Activated naive CD4-positive, alpha-beta T cell treated with Interleukin-2 at 50 U/mL for 16 hours (primary cell): Measurements from ENCODE around the gene LDAH.

Experiments
- DNase-seq: peaks from one replicate; pipeline ENCODE4 v3.0.0-alpha.2; 2020

Gene LDAH

DNA sequence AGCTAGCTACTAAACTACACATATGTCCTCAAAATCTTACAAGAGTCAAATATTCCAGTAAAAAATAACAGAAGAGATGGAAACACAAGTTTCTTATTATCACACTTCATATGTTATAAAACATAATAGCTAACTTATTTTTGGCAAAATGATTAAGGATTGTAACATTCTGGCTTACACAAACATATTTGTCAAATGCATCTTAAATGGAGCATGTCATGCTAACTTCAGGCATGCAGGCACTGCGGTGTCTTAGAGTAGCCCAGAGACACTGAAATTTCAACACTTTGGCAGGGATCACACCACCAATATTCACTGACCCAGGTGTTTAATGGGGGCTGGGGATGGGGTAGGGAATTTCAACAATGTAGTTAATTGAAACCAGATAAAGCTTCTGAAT, 51.6 kb downstream of the LDAH start:
- DNase-seq = no peak

DNA sequence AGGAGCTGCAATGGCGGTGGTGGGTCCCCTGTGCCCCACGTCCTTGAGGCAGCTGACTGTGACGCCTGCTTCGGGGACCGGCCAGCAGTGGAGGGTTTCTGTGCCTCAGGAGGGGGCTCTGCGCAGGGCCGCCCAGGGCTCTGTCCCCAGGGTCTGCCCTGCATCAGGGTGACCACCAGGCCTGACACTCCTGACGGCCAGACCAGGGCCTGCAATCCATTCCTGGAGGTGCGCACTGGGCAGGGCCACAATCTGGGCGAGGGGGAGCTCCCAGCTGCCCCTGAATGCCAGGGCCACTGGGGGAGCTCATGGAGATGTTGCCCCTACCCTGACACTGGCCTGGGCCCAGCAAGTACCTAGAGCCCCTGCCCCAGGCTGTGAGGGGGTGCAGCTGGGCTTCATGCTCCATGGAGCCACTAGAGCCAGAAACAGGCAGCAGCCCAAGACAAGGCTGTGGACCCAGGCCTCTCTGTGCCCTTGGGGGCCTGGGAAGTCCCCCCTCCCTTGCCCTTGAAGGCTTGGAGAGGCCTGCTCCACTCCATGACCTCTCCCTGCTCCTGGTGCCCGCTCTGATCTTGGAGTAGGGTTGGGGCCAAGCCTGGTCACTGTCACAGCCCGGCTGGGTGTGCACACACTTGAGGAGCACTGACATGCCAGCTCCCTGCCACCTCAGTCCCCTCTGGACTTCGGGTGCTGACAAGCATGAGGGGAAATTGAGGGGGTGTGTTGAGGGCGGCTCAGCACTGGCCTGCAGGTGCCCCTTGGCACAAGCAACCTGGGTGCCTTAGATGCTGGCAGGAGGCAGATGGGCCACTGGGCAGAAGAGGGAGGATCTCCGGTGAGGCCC, 55.9 kb downstream of the LDAH start:
- no peak for DNase-seq

DNA sequence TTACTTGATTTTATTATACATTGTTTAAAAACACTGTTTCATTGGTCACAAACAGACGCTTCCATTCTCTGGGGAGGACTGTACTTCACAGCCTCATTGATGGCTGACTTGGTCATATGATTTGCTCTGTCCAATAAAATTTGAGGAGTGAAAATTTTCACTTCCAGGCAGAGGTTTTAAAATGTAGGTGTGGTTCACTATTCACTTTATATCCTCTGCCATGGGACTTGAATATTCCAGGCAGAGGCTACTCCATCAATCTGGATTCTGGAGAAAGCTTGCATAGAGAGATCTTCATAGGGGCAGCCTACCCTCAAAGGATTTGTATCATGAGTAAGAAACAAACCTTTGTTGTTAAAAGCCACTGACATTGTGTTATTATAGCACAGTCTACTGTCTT, 56.7 kb downstream of the LDAH start:
- no peak for DNase-seq

DNA sequence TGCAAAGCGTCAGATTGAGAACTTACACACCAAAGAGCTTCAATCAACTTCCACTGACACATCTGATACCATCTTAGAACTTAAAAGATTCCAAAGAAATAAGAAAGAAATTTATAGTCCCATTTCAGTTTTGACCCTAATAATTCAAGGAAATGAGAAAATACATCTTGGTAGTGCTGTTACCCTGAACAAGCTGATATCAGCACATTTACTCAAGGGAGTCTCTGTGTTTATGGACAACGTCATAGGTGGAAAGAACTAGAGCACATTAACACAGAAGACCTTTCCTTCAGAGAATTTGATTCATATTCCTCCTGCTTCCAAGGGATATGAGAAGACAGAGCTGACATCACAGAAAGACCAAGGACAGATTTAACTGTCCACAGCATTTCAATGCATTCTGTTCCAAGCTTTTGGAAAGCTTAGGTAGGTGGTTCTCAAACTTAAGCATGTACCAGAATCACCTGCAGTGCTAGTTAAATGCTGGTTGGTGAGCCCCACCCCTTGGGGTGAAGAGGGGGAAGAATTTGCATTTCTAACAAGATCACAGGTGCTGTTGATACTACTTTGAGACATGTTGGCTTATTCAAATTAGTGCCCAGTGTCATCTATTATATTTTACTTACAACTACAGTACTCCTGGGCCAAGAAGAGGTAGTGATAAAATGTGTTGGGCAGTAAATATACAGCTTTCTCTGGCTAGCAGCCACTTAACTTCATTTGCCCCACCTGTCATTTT, 59.8 kb downstream of the LDAH start:
- DNase-seq = no peak

DNA sequence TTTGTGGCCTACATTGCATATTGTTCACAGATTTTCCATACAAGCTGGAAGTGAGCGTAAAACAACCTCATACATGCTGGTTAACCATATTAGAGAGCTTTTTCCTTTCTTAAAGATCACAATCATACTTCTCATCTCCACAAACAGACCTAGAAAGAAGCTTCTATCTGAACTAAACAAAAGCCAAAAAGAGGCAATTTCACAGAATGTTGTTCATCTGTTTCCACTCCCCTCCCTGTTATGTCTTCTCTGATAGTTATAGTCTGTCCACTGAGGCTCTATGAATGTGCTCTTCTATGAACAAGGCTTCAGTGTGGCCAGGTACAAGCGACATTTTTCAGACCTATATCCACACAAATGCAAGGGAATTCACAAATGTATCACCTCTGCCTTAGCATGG, 63.4 kb downstream of the LDAH start:
- DNase-seq = no peak

DNA sequence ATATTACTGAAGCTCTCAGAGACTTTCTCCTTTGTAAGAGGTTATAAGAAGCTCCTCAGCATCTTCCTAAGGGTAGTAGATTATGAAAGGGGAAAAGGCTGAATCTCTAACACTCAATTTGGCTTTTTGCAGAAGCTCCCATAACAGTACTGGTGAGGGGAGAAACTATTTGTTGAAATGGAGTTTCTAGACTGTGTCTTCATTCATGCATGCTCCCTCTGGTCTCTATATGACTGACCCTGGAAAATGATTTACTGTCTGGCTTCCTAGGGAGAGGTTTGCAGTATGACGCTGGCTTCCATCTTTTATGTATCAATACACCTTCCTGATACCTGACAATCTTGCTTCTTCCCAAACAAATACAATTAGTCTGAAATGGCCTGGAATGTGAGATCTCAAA, 63.9 kb downstream of the LDAH start:
- DNase-seq = no peak

DNA sequence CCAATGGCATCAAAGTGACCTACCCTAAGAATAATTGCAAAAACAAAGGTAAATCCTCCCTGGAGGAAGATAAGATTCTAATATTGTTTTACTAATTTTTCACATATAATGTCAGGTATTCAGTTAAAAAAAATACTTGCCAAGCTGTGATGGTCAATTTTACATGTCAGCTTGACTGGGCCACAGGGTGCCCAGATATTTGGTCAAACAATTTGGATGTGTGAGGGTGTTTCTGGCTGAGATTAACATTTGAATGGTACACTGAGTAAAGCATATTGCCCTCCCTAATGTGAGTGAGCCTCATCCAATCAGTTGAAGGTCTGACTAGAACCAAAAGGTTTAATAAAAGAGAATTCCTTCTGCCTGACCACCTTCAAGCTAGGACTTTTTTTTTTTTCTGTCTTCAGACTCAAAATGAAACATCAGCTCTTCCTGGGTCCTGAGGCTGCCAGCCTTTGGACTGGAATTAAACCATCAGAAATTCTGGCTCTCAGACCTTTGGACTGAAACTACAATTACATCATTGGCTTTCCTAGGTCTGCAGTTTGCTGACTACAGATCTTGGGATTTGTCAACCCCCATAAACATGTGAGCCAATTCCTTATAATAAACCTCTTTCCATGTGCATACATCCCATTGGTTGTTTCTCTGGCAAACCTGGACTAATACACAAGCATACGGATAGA, 65.4 kb downstream of the LDAH start:
- DNase-seq = no peak

DNA sequence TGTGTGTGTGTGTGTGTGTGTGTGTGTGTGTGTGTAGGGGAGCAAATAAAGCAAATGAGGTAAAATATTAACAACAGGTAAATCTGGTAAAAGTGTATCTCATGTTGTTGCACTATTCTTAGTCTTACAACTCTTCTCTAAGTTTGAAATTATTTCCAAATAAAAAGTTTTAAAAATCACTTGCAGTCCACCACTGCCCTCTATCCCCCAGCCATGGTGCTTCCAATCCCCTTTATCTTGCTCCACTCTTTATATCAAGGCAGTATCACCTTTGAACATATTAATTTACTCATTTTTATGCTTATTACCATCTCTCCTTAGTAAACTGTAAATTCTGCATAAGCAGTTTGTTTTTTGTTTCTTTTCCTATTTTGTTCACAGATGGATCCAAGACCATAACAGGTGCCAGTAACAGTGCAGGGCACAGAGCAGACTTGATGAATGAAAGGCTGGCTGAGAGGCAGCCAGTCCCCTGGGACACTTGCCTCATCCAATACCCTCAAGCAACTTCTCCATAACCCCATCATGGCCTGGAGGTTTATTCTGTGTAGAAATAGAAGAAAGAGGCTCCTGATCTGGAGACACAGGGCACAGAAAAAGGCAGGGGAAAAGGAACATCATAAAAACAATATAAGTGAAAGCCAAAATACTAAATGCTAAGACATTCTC, 67.6 kb downstream of the LDAH start:
- no peak for DNase-seq

DNA sequence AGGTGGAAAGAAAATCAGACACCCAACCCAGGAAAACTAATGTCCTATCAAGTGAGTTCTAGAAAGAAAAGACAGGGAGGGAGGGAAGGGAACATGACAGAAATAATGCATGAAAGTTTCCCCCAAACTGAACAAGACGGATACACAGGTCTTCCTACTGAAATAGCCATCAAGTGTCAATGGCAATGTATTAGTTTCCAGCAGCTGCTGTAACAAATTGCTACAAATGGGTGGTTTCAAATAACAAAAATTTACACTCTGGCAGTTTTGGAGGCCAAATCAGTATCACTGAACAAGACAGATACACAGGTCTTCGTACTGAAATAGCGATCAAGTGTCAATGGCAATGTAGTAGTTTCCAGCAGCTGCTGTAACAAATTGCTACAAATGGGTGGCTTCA, 70.6 kb downstream of the LDAH start:
- DNase-seq = no peak

DNA sequence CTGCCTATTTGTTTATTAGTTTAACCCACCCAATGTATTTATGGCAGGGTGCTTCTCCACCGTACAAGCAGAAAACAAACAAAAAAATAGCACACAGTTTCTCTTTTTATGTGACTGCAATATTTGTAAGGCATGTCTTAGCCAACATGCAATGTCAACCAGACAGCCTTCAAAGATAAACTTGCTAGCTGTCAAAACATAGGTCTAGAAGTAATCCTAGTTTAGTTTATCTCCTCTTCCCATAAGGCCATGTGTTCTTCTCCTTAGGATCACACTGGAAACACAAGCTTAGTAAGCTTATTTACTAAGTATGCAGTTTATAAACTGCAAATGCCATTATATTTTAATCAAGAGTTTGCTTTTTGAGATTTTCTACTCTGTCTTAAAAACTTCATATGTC, 75.6 kb downstream of the LDAH start:
- no peak for DNase-seq

DNA sequence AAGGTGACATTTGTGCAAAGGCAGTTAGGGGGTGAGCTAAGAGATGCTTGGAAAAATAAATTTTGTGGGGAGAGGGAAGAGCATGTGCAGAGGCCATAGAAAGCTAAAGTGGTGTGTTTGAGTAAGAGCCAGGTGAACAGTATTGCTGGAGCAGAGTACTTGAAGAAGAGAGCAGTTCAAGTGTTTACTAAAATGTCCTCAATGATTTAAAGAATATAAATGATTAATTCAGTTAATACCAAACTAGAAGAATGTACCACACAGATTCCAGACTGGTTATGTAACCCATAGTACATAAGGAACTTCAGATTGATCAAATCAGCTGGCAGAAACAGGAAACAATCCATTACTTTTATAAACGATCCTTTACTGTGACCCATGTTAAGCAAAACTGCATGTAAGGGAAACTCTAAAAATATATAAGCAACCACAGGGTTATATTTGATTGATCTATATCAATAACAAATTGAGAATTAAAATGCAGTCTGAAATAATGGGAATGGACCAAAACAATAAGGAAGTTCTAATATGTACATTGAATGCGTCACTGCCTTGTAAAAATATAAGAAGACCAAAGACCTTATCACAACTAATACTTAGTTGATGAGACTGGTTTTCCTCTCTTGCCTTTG, 76.9 kb downstream of the LDAH start:
- no peak for DNase-seq

DNA sequence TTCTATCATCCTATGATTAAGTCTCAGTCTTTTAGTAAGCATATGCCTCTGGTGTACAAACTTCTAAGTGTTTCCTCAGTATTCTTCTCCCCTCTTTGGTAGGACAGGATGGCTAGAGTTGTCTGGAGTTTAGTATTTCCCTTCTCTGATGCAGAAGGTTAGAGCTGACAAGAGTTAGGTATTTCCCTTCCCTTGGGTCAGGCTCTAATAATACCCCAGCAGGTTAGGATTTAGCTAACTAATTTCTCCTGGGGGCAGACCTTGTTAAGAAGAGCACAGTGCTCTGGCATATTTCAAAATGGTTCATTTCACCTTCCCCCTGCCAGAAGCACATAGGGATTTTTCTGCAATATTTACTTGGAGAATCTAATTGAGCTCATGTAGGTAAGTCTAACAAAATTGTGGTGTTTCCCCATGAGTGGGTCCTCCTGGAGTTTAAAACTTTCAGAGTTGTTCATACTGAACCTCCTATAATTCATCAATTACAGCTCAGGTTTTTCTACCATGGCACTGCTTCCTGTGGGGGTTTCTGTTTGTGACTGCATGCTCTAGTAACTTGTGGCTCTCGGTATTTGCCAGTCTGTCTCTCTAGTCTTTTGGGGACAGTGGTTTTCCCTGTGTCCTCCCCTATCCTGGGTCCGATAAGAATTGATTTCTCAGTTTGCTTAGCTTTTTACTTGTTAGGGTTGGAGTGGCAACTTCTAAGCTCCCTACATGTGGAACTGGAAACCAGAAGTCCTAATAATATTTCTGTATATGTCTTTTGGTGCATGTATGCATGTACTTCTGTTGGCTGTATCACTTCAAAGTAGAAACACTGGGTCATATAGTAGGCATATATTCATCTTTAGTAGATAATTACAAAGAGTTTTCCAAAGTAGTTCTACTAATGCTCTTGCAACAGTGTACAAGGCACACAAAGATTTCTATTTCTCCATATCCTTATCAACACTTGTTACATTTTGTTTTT, 78.2 kb downstream of the LDAH start:
- no peak for DNase-seq

DNA sequence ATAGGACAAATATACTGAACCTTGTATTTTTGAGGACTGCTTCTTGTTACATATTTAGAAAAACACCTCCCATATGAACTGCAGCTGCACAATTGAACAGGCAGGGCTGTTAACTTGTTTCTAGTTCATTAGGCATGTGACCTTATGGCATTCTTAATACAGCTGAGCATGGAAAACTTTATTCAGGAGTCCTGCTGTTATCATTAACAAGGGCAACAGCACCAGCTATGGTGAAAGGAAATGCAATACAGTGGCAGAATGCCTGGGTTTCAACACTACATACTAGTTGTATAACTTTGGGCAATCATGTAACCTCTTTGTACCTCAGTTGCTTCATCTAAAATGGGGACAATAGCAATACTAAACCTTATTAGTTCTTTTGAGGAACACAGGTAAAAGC, 84.1 kb downstream of the LDAH start:
- no peak for DNase-seq

DNA sequence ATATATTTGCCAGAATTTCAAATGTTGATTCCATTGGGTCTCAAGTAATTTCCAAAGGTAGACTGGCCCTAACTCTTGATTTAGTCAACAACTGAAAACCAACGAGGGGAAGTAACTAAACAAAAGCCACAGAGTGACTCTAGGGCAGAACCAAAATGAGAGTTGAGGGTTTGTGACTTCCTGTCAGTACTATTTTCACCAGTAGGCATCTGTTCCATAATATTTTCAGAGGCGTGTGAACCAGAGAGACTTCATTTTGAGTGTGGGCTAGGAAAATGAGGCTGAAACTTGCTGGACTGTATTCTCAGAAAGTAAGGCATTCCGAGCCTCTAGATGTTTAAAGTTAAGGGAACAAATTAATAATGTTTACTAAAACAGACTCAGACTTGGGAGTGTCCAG, 85.4 kb downstream of the LDAH start:
- no peak for DNase-seq

DNA sequence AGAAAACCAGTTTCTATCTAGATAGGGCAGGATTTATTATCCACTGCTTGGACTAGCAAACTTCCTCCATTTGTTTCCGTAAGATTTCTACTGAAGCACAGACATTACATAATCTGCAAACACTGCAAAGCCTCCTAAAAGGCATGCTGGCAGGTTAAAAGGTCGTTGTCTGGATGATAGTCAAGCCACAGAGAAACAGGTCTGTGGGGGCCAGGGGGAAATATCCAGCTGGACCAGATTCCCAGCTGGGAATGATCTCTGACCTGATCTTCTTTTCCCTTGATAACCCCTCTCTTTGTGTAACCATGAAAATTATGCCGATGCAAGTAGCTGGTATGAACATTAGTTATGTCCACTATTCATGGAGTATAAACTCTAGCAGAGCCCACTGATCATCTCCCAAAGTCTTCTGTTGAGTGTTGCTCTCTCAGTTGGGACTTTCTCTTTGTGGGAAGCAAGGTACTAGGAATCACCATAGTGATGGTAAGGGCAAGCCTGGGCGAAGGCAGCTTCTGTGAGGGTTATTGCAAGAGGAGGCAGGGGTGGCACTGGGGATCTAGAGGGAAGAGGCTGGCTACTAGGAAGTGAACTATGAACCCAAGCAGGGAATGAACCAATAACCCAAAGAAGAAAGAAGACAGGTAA, 94.7 kb downstream of the LDAH start:
- no peak for DNase-seq

DNA sequence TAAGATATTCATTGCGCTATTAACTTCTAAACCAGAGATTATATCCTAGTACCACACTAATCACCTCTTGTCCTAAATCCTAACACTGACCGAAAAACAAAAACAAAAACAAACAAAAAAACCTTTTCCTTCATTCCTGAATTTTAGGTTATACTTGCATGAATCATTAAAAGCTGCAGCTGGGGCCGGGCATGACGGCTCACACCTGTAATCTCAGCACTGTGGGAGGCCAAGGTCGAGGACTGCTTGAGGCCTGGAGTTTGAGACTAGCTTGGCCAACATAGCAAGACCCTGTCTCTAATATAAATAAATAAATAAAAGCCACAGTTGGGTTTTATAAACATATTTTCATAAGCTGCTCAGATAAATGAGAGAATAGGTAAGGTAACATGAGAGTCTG, 96.0 kb downstream of the LDAH start:
- DNase-seq = no peak

DNA sequence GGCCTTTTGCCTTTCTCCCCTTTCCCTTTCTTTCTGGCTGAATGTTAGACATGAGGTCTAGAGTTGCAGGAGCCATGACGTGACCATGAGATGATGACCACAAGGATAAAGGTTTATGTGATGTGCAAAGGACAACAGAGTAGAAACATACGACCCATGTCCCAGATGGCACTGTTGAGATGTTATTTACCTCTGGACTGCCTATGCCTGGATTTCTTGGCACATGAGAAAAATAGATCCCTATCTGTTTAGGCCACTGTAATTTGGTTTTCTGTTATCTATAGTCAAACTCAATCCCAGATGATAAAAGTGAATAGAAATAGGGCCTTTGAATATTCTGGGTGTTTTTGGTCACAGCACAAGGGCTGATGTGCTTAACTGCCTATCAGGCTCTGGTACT, 97.1 kb downstream of the LDAH start:
- DNase-seq = no peak

DNA sequence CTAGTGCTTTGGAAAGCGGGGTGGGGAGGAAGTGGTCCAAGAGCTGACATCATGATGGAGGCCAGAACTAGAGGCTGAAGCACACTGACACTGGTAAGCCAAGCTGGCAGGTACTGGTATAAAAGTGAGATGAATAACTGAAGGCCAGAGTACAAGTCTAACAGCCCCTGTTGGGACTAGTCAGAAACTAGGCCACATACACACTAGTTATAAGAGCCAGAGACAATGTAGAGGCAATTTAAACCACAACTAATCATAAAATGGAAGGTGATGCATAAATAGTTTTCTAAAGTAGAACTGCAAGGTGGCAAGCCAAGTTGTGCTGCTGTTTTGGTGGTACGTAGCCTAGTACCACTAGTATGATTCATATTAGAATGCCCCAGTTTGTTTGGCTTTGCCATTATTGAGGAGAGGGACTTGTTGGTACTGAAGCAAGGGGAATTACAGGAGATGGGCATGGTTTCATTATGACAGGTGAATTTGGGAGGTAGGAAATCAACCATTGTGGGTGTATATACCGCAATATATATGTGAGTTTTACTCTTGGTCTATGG, 98.3 kb downstream of the LDAH start:
- DNase-seq = no peak

DNA sequence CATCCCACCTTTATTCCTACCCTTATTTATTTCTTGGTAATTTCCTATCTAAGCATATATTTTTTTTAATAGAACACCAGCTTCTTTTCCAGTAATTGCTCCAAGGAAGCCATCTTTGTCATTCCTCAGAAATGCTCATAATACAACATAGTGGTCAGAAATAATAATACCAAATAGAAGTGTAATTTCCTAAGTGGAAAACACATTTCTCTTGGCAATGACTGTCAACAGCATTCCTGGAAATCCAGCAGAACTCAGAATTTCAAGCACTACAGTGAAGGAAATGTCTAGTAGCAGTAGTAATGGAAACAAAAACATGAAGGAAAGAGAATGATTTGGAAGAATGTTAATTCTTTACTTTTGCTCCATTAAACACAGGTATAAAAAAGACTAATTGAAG, 99.4 kb downstream of the LDAH start:
- DNase-seq = no peak

DNA sequence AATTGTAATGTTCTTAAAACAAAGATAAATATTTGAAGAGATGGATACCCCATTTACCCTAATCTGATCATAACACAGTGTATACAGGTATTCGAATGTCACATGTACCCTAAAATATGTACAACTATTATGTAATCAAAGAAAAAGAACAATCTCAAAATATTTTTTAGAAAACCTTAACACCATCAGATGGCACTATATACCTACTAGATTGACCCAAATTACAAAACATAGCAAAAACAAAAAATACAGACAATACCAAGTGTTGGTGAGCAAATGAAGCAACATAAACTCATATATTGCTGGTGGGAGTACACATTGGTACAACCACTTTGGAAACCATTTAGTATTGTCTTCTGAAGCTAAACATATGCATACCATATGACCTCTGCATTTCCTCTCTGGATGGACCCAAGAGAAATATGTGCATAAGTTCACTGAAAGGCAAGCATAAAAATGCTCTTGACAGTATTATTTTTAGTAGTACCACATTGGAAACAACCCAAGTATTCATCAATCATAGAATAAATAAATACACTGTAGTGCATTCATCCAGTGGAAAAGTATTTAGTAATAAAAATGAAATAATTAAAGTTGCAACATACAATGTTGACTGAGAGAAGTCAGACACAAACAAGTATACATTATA, 100.2 kb downstream of the LDAH start:
- no peak for DNase-seq
